Epithelial cell of prostate (primary cell): ENCODE measurements around the gene KRTAP4-6.
"Not testable (repeated sequence)": the region's sequence is repeated elsewhere in the genome, so short reads cannot be mapped to it uniquely, and the experiment has no call there.

ENCODE experiments used
- DNase-seq: peaks from one replicate; pipeline ENCODE4 v3.0.0-alpha.2; 2011; ENCODE audit warnings: low read depth, low spot score
- H3K27ac ChIP-seq: fragments of 450-650 bp; 2 replicates; pipeline ENCODE4 v1.5.1; 2017; ENCODE audit warnings: mild to moderate bottlenecking

The KRTAP4-6 gene

DNA sequence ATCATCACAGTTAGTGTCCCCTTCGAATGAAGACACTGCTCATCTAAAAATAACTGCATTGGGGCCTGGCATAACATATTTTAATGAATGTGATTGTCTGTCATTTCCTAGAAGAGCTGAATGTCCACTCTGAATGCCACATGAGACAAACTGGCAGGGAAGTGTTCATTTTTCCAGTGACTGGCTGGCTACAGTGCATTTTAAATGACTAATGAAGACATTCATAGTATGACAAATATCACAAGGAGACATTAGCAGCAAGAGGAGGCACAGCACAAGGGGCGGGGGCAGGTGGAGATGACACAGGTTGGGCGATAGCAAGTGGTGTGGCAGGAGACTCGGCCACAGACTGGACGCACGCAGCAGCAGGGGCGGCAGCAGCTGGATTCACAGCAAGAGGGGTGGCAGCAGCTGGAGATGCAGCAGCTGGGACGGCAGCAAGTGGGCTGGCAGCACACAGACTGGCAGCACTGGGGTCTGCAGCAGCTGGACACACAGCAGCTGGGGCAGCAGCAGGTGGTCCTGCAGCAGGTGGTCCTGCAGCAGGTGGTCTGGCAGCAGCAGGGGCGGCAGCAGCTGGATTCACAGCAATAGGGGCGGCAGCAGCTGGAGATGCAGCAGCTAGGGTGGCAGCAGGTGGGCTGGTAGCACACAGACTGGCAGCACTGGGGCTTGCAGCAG, 8.8 kb upstream of the KRTAP4-6 start:
- not testable (repeated sequence) for H3K27ac ChIP-seq, DNase-seq

GRCh38 chr17:41147531-41148204, 7.3 kb upstream of the KRTAP4-6 start:
- H3K27ac ChIP-seq, result no peak overlapping the region
- no peak for DNase-seq

- DNase-seq, result no peak
Observed at GRCh38 chr17:41145261-41145660, 4.9 kb upstream of the KRTAP4-6 start.

GRCh38 chr17:41144846-41145245, 4.5 kb upstream of the KRTAP4-6 start:
- DNase-seq, result no peak

More at GRCh38 chr17:41145261-41145660, 4.9 kb upstream of the KRTAP4-6 start:
- no peak overlapping the region for H3K27ac ChIP-seq

DNA sequence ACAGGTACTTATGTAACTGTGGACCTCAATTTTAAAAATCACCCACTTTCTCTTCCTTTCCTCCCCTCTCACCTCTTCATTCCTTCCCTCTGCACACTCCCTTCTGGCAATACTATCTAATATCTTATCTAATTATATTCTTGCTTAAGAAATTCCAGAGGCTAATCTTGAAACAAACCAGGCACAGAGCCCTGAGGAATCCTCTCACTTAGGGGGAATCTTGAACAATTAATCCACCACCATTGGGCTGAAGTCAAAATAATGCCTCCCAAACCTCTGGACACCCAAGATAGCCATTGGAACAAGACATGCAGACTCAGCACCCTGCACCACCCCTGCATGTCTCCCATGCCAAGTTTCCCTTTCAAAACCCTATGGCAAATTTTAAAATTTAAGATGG, 1.0 kb upstream of the KRTAP4-6 start:
- peak overlapping the region; percentile 55 for H3K27ac ChIP-seq
- DNase-seq, result no peak

More at GRCh38 chr17:41144846-41145245, 4.5 kb upstream of the KRTAP4-6 start:
- no peak overlapping the region for H3K27ac ChIP-seq

GRCh38 chr17:41139865-41140264, 479 bp downstream of the KRTAP4-6 start:
- peak overlapping the region; percentile 55 for H3K27ac ChIP-seq
- DNase-seq, result not testable (repeated sequence)

DNA sequence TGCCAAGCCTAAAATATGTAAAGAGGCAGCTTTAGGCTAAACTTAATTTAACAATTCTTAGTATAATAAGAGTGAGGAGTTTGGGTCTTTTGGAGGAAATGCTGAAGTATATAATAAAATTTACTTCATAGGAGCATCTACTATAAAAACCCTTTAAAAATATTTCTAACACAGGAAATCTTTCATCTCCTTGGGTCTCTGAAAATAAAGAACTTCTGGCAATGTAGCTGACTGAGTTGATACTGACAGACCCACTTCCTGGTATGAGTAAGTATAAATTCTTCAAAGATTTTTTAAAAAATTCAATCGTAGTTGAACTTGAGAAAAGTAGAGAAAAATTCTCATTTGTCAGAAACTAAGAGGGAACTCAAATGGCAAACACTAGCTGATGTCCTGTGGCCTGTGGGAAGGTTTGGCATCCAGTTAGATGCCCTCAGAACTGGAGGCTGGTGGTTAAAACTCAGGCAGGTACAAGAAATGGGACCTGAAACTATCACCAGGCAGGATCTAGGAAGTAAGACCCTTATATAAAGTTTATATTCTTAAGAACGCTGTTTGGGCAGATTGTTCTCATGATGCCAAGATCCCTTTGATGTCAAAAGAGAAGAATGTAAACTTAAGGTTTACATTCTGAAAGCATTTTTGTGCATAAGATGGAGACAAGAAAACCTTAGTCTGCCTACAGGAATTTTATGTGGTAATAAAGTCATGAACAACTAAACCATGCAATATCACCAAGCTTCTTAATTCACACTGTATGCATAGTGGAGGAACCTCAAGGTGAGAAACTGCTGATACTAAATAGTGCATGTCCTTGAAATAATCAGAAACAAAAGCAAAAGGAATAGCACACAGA, 6.2 kb downstream of the KRTAP4-6 start:
- H3K27ac ChIP-seq, result no peak overlapping the region
- no peak for DNase-seq

- H3K27ac ChIP-seq, result peak overlapping the region; percentile 69
- DNase-seq, result peak; percentile 67
Observed at GRCh38 chr17:41131979-41132378, 8.4 kb downstream of the KRTAP4-6 start.

GRCh38 chr17:41127371-41127770, 13.0 kb downstream of the KRTAP4-6 start:
- no peak overlapping the region for H3K27ac ChIP-seq
- no peak for DNase-seq

GRCh38 chr17:41126412-41126811, 13.9 kb downstream of the KRTAP4-6 start:
- no peak overlapping the region for H3K27ac ChIP-seq
- no peak for DNase-seq

DNA sequence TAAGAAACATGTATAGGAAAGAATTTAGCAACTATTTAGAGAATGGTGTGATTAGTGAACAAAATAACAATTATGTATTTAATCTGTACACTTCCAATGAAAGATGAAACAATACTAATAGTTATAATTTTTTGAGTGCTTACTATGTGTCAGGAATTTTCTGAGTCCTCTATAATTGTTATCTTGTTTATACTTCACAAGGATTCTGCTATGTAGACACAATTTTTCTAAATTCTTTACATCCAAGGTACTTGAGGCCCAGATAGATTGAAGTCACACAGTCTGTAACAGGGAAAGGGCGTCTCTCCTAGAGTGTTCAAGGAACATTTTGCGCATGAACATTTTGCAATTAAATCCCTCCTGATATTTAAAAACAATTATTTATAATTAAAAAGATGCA, 15.3 kb downstream of the KRTAP4-6 start:
- no peak overlapping the region for H3K27ac ChIP-seq
- DNase-seq, result no peak

DNA sequence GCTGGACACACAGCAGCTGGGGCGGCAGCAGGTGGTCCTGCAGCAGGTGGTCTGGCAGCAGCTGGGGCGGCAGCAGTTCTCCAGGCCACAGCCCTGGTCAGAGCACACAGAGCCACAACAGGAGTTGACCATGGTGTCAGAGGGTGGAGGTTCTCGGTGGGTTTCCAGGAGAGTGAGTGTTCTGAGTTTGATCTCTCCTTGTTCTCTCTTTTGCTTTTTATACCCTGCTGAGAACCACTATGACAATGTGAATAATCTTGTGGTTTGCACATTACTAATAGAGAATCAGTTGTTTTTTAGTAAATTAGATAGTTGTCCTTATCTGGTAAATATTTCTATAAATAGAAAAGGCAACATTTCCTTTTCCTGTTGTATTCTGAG, 16.4 kb downstream of the KRTAP4-6 start, which contains the start of gene KRTAP4-12:
Gene KRTAP4-12 (minus strand): TSS at position 192 of the 381 bp plus-strand sequence. CDS start 60 bp downstream, at position 132.
- not testable (repeated sequence) for H3K27ac ChIP-seq, DNase-seq

- DNase-seq, H3K27ac ChIP-seq: not testable (repeated sequence)
Observed at GRCh38 chr17:41123292-41123990, 16.9 kb downstream of the KRTAP4-6 start.

DNA sequence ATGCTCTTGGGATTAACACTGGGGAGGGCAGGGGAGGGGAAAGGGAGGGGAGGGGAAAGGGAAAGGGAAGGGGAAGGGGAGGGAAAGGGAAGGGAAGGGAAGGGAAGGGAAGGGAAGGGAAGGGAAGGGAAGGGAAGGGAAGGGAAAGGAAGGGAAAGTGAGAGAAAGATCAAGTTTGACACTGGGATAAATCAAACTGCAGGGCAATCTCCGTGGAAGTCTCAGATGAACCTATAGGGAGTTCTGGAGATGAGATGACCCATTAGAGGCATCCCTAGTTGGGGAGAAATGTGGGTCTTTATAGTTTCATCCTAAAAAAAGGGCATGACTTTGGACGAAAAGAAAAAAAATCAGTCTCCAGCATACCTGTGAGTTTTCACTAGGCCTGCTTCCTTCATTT, 18.6 kb downstream of the KRTAP4-6 start:
- H3K27ac ChIP-seq, result no peak overlapping the region
- DNase-seq, result no peak

- H3K27ac ChIP-seq, DNase-seq: not testable (repeated sequence)
Observed at GRCh38 chr17:41119696-41120690, 20.4 kb downstream of the KRTAP4-6 start.

DNA sequence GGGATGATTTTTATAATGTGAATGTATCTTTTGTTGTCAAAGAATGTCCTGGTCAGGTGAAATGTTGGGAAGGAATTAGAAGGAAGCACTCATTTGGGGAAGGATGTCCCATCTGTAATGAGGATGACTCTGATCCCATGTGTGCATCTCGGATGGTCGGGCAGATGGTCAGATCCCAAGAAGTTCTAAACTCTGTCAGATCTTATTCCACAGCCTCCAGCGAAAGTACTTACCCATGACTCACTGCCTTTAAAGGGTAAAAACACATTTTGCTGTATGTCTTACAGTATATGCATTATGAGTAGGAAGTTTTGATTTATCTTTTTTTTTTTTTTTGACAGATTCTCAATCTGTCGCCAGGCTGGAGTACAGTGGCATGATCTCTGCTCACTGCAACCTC, 21.6 kb downstream of the KRTAP4-6 start:
- H3K27ac ChIP-seq, result no peak overlapping the region

DNA sequence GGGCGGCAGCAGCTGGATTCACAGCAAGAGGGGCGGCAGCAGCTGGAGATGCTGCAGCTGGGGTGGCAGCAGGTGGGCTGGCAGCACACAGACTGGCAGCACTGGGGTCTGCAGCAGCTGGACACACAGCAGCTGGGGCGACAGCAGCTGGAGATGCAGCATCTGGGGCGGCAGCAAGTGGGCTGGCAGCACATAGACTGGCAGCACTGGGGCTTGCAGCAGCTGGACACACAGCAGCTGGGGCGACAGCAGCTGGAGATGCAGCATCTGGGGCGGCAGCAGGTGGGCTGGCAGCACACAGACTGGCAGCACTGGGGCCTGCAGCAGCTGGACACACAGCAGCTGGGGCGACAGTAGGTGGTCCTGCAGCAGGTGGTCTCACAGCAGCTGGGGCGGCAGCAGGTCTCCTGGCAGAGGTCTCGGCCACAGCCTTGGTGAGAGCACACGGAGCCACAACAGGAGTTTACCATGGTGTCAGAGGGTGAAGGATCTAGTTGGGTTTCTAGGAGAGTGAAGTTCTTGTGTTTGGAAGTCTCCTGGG, 22.4 kb downstream of the KRTAP4-6 start, which contains the start of gene KRTAP4-11:
Gene KRTAP4-11 (minus strand): TSS at position 528 of the 541 bp plus-strand sequence. CDS start 58 bp downstream, at position 470.
- not testable (repeated sequence) for H3K27ac ChIP-seq

More for the DNA sequence above, 21.6 kb downstream of the KRTAP4-6 start:
- DNase-seq, result no peak

DNA sequence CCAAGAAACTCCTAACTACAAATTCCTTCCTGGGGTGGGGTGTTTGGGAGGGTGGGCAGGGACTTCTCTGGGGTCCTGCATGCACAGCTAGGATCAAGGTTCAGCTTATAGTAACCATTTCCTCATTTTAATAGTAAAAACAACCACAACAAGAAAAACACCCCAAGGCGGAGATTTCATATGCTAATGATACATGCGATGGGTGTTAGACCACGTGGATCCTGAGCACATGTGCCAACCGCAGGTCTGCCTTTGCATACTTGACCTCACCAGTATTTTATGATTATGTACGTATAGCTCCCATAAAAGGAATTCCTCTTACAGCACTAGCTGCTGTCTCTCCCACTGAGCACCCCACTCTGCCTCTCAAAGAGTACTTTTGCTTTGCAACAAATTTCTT, 24.0 kb downstream of the KRTAP4-6 start:
- no peak overlapping the region for H3K27ac ChIP-seq
- DNase-seq, result no peak

More for the DNA sequence above, 22.4 kb downstream of the KRTAP4-6 start, which contains the start of gene KRTAP4-11:
- not testable (repeated sequence) for DNase-seq
